Fibroblast of upper back skin (primary cell): ENCODE data around the gene COLQ.
"Not testable (repeated sequence)": the region's sequence is repeated elsewhere in the genome, so short reads cannot be mapped to it uniquely, and the experiment has no call there.

Source experiments
- DNase-seq: peaks from one replicate; pipeline ENCODE4 v3.0.0-alpha.2; 2013

COLQ gene

GRCh38 chr3:15521573-15521965, at the start of gene COLQ:
TSS of gene COLQ (minus strand) at chr3:15521706. CDS start at chr3:15521625, 81 bp downstream.
- DNase-seq, result no peak

- no peak for DNase-seq
Observed at GRCh38 chr3:15563190-15563589, 41.7 kb upstream of the COLQ start.

- DNase-seq, result no peak
Observed at GRCh38 chr3:15562560-15562959, 41.1 kb upstream of the COLQ start.

GRCh38 chr3:15558581-15558980, 37.1 kb upstream of the COLQ start:
- DNase-seq, result no peak

- peak; percentile 76 for DNase-seq
Observed at GRCh38 chr3:15557511-15557946, 36.0 kb upstream of the COLQ start.

- no peak for DNase-seq
Observed at GRCh38 chr3:15556512-15556911, 35.0 kb upstream of the COLQ start.

- DNase-seq, result no peak
Observed at GRCh38 chr3:15553749-15554148, 32.2 kb upstream of the COLQ start.

GRCh38 chr3:15551902-15552301, 30.4 kb upstream of the COLQ start:
- DNase-seq, result no peak

GRCh38 chr3:15549846-15550245, 28.3 kb upstream of the COLQ start:
- DNase-seq, result no peak

GRCh38 chr3:15542614-15543013, 21.1 kb upstream of the COLQ start:
- DNase-seq, result no peak

GRCh38 chr3:15541371-15541770, 19.9 kb upstream of the COLQ start:
- DNase-seq, result no peak

- no peak for DNase-seq
Observed at GRCh38 chr3:15539066-15539465, 17.6 kb upstream of the COLQ start.

- no peak for DNase-seq
Observed at GRCh38 chr3:15538345-15538744, 16.8 kb upstream of the COLQ start.

GRCh38 chr3:15536856-15537255, 15.3 kb upstream of the COLQ start:
- no peak for DNase-seq

- no peak for DNase-seq
Observed at GRCh38 chr3:15535732-15536131, 14.2 kb upstream of the COLQ start.

GRCh38 chr3:15532614-15533013, 11.1 kb upstream of the COLQ start:
- DNase-seq, result not testable (repeated sequence)

- no peak for DNase-seq
Observed at GRCh38 chr3:15531346-15531745, 9.8 kb upstream of the COLQ start.

- DNase-seq, result no peak
Observed at GRCh38 chr3:15528854-15529537, 7.5 kb upstream of the COLQ start.

GRCh38 chr3:15527031-15527459, 5.5 kb upstream of the COLQ start:
- DNase-seq, result peak; percentile 10

- no peak for DNase-seq
Observed at GRCh38 chr3:15525790-15526189, 4.3 kb upstream of the COLQ start.

- DNase-seq, result no peak
Observed at GRCh38 chr3:15523660-15524417, 2.3 kb upstream of the COLQ start.

GRCh38 chr3:15522016-15522415, 510 bp upstream of the COLQ start:
- DNase-seq, result no peak

- DNase-seq, result no peak
Observed at GRCh38 chr3:15520804-15521572, 518 bp downstream of the COLQ start.

- DNase-seq, result no peak
Observed at GRCh38 chr3:15520185-15520584, 1.3 kb downstream of the COLQ start.
